IPS-15b (cell line): Measurements from ENCODE around the gene MRPL53.

Experiments used
- H3K27me3 ChIP-seq: one replicate; pipeline ENCODE4 v1.6.1; 2013; ENCODE audit warnings: low read length; ENCODE audit not compliant: control insufficient read depth, insufficient read depth
- H3K36me3 ChIP-seq: one replicate; pipeline ENCODE4 v1.6.1; 2013; ENCODE audit warnings: low read length; ENCODE audit not compliant: control insufficient read depth, insufficient read depth
- H3K4me1 ChIP-seq: one replicate; pipeline ENCODE4 v1.6.1; 2013; ENCODE audit warnings: mild to moderate bottlenecking, low read length; ENCODE audit not compliant: control insufficient read depth, insufficient read depth
- H3K4me3 ChIP-seq: one replicate; pipeline ENCODE4 v1.5.1; 2013; ENCODE audit warnings: low read depth, low read length
- H3K9ac ChIP-seq: one replicate; pipeline ENCODE4 v1.6.1; 2013; ENCODE audit warnings: low read depth, mild to moderate bottlenecking, low read length
- H3K9me3 ChIP-seq: one replicate; pipeline ENCODE4 v1.6.1; 2013; ENCODE audit warnings: mild to moderate bottlenecking, low read length; ENCODE audit not compliant: control insufficient read depth, insufficient read depth

The MRPL53 gene

DNA sequence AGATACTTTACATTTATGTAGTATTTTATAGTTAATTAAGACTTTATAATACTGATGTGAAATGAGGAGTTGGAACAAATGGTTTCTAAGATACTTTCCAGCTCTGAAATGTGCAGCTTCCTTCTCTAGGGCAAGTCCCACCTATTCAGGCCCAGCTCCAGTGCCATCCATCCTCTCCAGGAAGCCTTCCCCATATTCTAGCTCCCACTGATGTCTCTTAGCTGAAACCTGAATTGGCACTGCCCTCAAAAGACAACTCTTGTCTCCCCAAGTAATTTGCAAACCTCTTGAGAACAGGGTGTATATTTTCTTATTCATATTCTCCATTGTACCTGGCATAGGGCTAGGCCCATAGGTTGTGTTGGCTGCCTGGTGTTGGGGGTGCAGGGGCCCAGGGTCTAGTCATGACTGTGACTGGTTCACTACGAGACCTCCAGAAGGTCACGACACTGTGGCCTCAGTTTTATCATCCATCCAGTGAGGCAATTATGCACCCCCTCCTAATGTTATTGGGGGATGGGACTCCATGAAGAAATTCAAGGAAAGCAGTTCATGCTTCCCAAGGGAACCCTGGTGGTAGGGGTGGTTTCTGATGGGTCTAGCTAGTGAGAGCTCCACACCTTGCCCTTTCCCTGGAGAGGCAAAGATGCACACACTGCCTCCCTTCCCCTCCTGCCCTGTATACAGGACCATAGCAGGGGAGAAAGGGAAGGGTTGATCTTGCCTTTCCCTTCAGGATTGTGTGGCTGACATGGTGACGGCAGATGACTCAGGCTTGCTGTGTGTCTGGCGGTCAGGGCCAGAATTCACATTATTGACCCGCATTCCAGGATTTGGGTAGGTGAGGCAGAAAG lies 48.1 kb downstream of the MRPL53 start:
- H3K4me3 ChIP-seq = no peak overlapping the region
- no peaks in the 10 kb centered on the region for H3K9me3 ChIP-seq
- H3K36me3 ChIP-seq = peaks cover 42% of the 10 kb centered on the region
- H3K9ac ChIP-seq = no peak overlapping the region
- peaks cover 11% of the 10 kb centered on the region for H3K27me3 ChIP-seq
- no peaks in the 10 kb centered on the region for H3K4me1 ChIP-seq

DNA sequence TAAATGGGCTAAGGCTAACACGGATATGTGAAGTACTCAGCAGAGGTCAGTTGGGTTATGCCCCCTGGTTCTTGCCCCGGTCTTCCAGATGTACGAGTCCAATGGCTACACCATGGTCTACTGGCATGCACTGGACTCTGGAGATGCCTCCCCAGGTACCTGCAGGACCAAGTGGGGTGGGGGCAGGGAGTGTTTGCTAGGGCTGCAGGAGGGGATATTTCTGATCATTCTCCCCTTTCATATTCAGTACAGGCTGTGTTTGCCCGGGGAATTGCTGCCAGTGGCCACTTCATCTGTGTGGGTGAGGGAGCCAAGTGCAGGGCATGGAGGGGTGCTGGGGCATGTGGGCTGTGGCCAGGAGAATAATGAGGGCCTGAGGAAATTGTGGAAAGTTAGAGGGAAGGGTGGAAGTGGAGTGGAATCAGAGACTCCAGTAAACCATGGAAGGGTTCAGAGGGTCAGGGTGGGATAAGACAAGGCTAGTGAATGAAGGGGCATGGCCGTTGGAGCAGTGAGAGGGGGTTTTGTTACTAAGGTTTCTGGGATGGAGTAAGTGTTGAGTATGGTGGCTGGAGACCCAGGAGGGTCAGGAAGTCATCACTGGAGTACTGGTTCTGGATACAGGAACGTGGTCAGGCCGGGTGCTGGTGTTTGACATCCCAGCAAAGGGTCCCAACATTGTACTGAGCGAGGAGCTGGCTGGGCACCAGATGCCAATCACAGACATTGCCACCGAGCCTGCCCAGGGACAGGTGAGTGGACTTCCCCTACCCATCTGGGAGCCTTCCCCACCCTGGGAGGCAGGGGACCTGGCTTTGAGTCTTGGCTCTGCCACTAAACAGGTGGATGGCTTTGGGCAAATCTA lies 49.0 kb downstream of the MRPL53 start:
- H3K4me3 ChIP-seq = no peak overlapping the region
- H3K4me1 ChIP-seq = no peaks in the 10 kb centered on the region
- no peaks in the 10 kb centered on the region for H3K9me3 ChIP-seq
- H3K36me3 ChIP-seq = peaks cover 33% of the 10 kb centered on the region
- H3K9ac ChIP-seq = no peak overlapping the region
- H3K27me3 ChIP-seq = peaks cover 11% of the 10 kb centered on the region
